ENCODE measurements around the gene PPP1R18. TPM values are rescaled to one million over a fixed set of nuclear protein-coding genes. Genes with fewer than 3 reads are reported as not detected.
A peak's percentile ranks its signal among the peaks of the same experiment; 100 is the strongest.

Gene PPP1R18
- total RNA-seq, 1 experiment from 2014 or later, result 13.2 TPM

- DNase-seq (ENCODE audit: low spot score), result no peak
Observed at GRCh38 chr6:30689985-30690384, 3.5 kb upstream of the PPP1R18 start.

- no peak for DNase-seq (ENCODE audit: low spot score)
Observed at GRCh38 chr6:30689022-30689865, 2.8 kb upstream of the PPP1R18 start.

GRCh38 chr6:30688569-30688968 is 2.1 kb upstream of the PPP1R18 start:
- DNase-seq (ENCODE audit: low spot score), result no peak

GRCh38 chr6:30687659-30688431 is 1.4 kb upstream of the PPP1R18 start:
- DNase-seq (ENCODE audit: low spot score), result no peak

GRCh38 chr6:30686908-30687658 is 638 bp upstream of the PPP1R18 start:
- peak; percentile 66 for DNase-seq (ENCODE audit: low spot score)

GRCh38 chr6:30685157-30686008 is 1.1 kb downstream of the PPP1R18 start:
- DNase-seq (ENCODE audit: low spot score), result no peak

GRCh38 chr6:30684386-30685156 is 1.9 kb downstream of the PPP1R18 start:
- DNase-seq (ENCODE audit: low spot score), result no peak

GRCh38 chr6:30683980-30684338 is 2.5 kb downstream of the PPP1R18 start:
- no peak for DNase-seq (ENCODE audit: low spot score)

- no peak for DNase-seq (ENCODE audit: low spot score)
Observed at GRCh38 chr6:30683183-30683979, 3.1 kb downstream of the PPP1R18 start.

- DNase-seq (ENCODE audit: low spot score), result peak; percentile 73
Observed at GRCh38 chr6:30682143-30683117, 4.0 kb downstream of the PPP1R18 start.

GRCh38 chr6:30681766-30682142 is 4.7 kb downstream of the PPP1R18 start:
- DNase-seq (ENCODE audit: low spot score), result no peak

GRCh38 chr6:30679765-30680535 is 6.5 kb downstream of the PPP1R18 start:
- no peak for DNase-seq (ENCODE audit: low spot score)

- DNase-seq (ENCODE audit: low spot score), result peak; percentile 84
Observed at GRCh38 chr6:30678964-30679726, 7.3 kb downstream of the PPP1R18 start.

- no peak for DNase-seq (ENCODE audit: low spot score)
Observed at GRCh38 chr6:30676660-30677285, 9.7 kb downstream of the PPP1R18 start.

- DNase-seq (ENCODE audit: low spot score), result peak; percentile 98
Observed at GRCh38 chr6:30672445-30673253, 13.8 kb downstream of the PPP1R18 start, which contains the start of gene DHX16. Gene DHX16, minus strand, starts transcription at chr6:30673006. Its CDS starts 165 bp downstream, at chr6:30672841.

All from HT-29 (cell line).